VCaP (cell line): ENCODE results near the gene MFRP.

Experiments used
- H3K27ac ChIP-seq: fragments of 450-650 bp; 2 replicates; pipeline ENCODE4 v1.5.1; 2017
- CTCF ChIP-seq: fragments of 450-650 bp; conservative IDR thresholded peaks from 2 replicates; pipeline ENCODE4 v1.5.1; 2017; ENCODE audit warnings: mild to moderate bottlenecking, moderate library complexity

The MFRP gene

GRCh38 chr11:119295178-119295577 lies 51.3 kb downstream of the MFRP start:
- H3K27ac ChIP-seq: no peak overlapping the region
- 0 out of 2 replicates have a peak, but pooled peaks have one; percentile 9 for TF ChIP-seq CTCF

- no peak overlapping the region for H3K27ac ChIP-seq
- no peak for TF ChIP-seq CTCF
Observed at GRCh38 chr11:119293461-119293860, 53.0 kb downstream of the MFRP start.

GRCh38 chr11:119290894-119291497 lies 55.5 kb downstream of the MFRP start:
- TF ChIP-seq CTCF: no peak
- no peak overlapping the region for H3K27ac ChIP-seq
